HAP-1 (cell line): ENCODE measurements around the gene PSMG1.
"Not testable (repeated sequence)": the region's sequence is repeated elsewhere in the genome, so short reads cannot be mapped to it uniquely, and the experiment has no call there.

Experiments used
- DNase-seq, 2 experiments: peaks; one replicate each; pipeline ENCODE4 v3.0.0-alpha.2; 2016 to 2020; ENCODE audit warnings: low spot score in 2 of 2
- H3K27me3 ChIP-seq: fragments of 250-450 bp; sonication (Bioruptor Pico); 2 replicates; pipeline ENCODE4 v1.5.1; 2020; ENCODE audit warnings: low read depth, mild to moderate bottlenecking, moderate library complexity
- H3K36me3 ChIP-seq: fragments of 250-450 bp; sonication (Bioruptor Pico); replicated peaks from 2 replicates; pipeline ENCODE4 v1.5.1; 2020; ENCODE audit warnings: mild to moderate bottlenecking
- H3K4me1 ChIP-seq: fragments of 250-450 bp; sonication (Bioruptor Pico); 2 replicates; pipeline ENCODE4 v1.5.1; 2020; ENCODE audit warnings: mild to moderate bottlenecking
- H3K4me3 ChIP-seq: fragments of 250-450 bp; sonication (Bioruptor Pico); 2 replicates; pipeline ENCODE4 v1.5.1; 2020; ENCODE audit warnings: mild to moderate bottlenecking, moderate library complexity
- H3K9me3 ChIP-seq: fragments of 250-450 bp; sonication (Bioruptor Pico); 2 replicates; pipeline ENCODE4 v1.5.1; 2020; ENCODE audit warnings: mild to moderate bottlenecking, moderate library complexity
- in situ Hi-C: fragments of 300-500 bp; cut with MboI; formaldehyde crosslinking; loops from 3 replicates; pipeline ENCODE4 v1.14.3; 2020; ENCODE audit warnings: low sequenced_read_pairs, inconsistent platforms, mixed read lengths

PSMG1 gene

DNA sequence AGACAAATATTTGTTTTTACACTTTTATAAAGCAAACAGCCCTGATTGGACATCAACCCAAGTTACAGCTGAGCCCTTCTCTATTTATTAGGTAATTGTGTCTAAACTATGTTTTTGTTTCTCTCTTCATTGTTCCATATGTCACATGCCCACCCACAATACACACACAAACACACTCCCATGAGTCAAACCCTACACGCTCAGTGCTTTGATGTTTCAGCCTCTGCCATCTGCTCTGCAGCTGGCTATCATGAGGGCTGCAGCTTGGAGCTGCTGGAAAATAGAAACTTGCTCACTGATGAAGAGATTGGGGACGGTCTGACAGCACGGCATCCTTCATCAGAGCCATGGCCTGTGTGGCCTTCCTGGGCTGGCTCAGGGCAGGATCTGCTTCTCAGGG lies 41.7 kb downstream of the PSMG1 start:
- no peaks in the 10 kb centered on the region; the same call in 1 of the 2 replicates for H3K27me3 ChIP-seq
- in situ Hi-C loops: loop anchor here (10.0 to 25.0 kb wide), 3 partner anchors 407 to 1429 kb away; no protein-coding TSS in a partner anchor
- H3K4me1 ChIP-seq: no peaks in the 10 kb centered on the region
- no peak overlapping the region for H3K4me3 ChIP-seq
- H3K36me3 ChIP-seq: no peaks in the 10 kb centered on the region
- DNase-seq: no peak
- no peaks in the 10 kb centered on the region for H3K9me3 ChIP-seq

- H3K36me3 ChIP-seq: no peaks in the 10 kb centered on the region
- H3K27me3 ChIP-seq: no peaks in the 10 kb centered on the region
- no peak for DNase-seq
- no peak overlapping the region for H3K4me3 ChIP-seq
- H3K9me3 ChIP-seq: no peaks in the 10 kb centered on the region
- H3K4me1 ChIP-seq: no peaks in the 10 kb centered on the region
- in situ Hi-C loops: loop anchor here (25.0 kb wide), 2 partner anchors 925 to 1425 kb away; no protein-coding TSS in a partner anchor
Measured at GRCh38 chr21:39137248-39138178, 45.7 kb downstream of the PSMG1 start.

DNA sequence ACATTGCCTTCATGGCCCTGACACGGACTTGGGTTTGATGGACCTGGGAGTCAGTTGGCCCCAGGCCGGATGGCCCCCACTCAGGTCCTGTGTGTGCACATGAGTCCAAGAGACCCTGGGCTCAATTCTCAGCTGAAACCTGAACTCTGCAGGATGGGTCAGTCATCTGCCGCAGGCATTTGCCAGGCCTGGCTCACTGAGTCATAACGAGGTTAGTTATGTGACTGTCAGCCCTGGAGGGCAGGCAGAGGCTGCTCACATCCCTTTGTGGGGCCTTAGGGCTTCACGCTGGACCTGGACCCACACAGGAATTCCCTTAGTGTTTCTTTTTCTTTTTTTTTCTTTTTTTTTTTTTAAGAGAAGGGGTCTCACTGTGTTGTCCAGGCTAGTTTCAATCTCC lies 46.5 kb downstream of the PSMG1 start:
- Histone ChIP-seq H3K4me3 (no peak overlapping the region), H3K9me3 (no peaks in the 10 kb centered on the region), H3K36me3 (no peaks in the 10 kb centered on the region), H3K4me1 (no peaks in the 10 kb centered on the region), H3K27me3 (no peaks in the 10 kb centered on the region)
- in situ Hi-C loops: loop anchor here (25.0 kb wide), 2 partner anchors 924 to 1424 kb away; no protein-coding TSS in a partner anchor
- no peak for DNase-seq

DNA sequence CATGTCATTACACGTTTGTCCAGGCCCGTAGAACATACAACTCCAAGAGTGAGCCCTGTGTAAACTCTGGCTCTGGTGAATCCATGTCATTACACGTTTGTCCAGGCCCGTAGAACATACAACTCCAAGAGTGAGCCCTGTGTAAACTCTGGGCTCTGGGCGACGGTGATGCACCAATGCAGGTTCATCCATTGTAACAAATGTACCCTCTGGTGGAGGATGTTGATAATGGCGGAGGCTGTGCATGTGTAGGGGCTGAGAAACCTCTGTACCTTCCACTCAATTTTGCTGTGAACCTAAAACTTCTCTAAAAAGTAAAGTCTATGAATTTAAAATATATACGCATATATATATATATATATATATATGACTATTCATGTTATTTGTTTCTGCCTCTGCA lies 47.1 kb downstream of the PSMG1 start:
- peak in 1 of 2 experiments; percentile 30 for DNase-seq
- not testable (repeated sequence) for H3K36me3 ChIP-seq, H3K9me3 ChIP-seq, H3K27me3 ChIP-seq, H3K4me3 ChIP-seq, H3K4me1 ChIP-seq
- in situ Hi-C loops: loop anchor here (25.0 kb wide), 2 partner anchors 924 to 1424 kb away; no protein-coding TSS in a partner anchor

- Histone ChIP-seq H3K4me3 (no peak overlapping the region), H3K4me1 (no peaks in the 10 kb centered on the region)
- in situ Hi-C loops: loop anchor here (25.0 kb wide), 2 partner anchors 922 to 1422 kb away; no protein-coding TSS in a partner anchor
Measured at GRCh38 chr21:39134288-39134810, 48.9 kb downstream of the PSMG1 start.

GRCh38 chr21:39132248-39132647 lies 51.0 kb downstream of the PSMG1 start:
- H3K27me3 ChIP-seq: 0 out of 2 replicates have a peak, but pooled peaks cover 6% of the 10 kb centered on the region
- in situ Hi-C loops: loop anchor here (25.0 kb wide), 2 partner anchors 920 to 1420 kb away; no protein-coding TSS in a partner anchor

More at GRCh38 chr21:39134288-39134810, 48.9 kb downstream of the PSMG1 start:
- Histone ChIP-seq H3K9me3 (no peaks in the 10 kb centered on the region), H3K36me3 (no peaks in the 10 kb centered on the region), H3K27me3 (0 out of 2 replicates have a peak, but pooled peaks cover under 1% of the 10 kb centered on the region)
- DNase-seq: no peak

DNA sequence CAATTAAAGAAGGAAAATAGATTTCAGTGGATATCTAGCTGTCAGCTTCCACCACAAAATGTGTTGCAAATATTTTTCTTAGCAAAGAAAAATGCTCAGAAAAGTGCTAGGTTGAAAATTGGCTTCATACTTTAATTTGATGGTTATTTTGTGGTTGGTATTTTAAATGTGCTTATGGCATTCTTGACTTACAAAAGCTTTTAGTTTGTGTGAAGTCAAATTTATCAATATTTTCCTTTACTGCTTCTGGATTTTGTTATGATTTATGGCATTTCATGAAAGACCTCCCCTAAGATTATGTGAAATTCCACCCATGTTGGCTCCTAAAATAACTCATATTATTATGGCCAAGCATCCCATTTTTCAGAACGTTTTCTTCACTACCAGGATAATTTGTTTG lies 51.5 kb downstream of the PSMG1 start:
- H3K4me1 ChIP-seq: no peaks in the 10 kb centered on the region
- DNase-seq: no peak
- no peaks in the 10 kb centered on the region for H3K9me3 ChIP-seq
- 0 out of 2 replicates have a peak, but pooled peaks cover 6% of the 10 kb centered on the region for H3K27me3 ChIP-seq
- H3K36me3 ChIP-seq: no peaks in the 10 kb centered on the region
- no peak overlapping the region for H3K4me3 ChIP-seq
- in situ Hi-C loops: loop anchor here (25.0 kb wide), 2 partner anchors 919 to 1419 kb away; no protein-coding TSS in a partner anchor

More at GRCh38 chr21:39132248-39132647, 51.0 kb downstream of the PSMG1 start:
- no peak overlapping the region for H3K4me3 ChIP-seq
- no peaks in the 10 kb centered on the region for H3K9me3 ChIP-seq
- no peaks in the 10 kb centered on the region for H3K4me1 ChIP-seq
- no peak for DNase-seq
- H3K36me3 ChIP-seq: no peaks in the 10 kb centered on the region

GRCh38 chr21:39127506-39127905 lies 55.7 kb downstream of the PSMG1 start:
- no peak for DNase-seq
- H3K4me3 ChIP-seq: no peak overlapping the region
- in situ Hi-C loops: loop anchor here (25.0 kb wide), 2 partner anchors 915 to 1415 kb away; no protein-coding TSS in a partner anchor

DNA sequence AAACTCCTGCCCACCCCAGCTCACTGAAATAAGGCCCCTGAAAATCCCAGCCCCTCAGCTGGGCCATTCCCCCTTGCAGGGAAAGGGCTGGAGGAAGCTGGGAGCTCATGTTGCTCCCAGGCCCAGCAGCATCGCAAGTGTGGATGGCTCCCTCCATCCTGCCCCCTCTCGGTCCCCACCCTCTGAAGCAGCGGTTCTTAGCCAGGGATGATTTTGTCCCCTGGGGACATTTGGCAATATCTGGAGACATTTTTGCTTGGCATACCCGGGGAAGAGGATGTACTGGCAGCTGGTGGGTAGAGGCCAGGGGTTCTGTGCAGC lies 56.8 kb downstream of the PSMG1 start:
- Histone ChIP-seq H3K36me3 (no peaks in the 10 kb centered on the region), H3K9me3 (no peaks in the 10 kb centered on the region), H3K4me1 (no peaks in the 10 kb centered on the region), H3K27me3 (0 out of 2 replicates have a peak, but pooled peaks cover 6% of the 10 kb centered on the region), H3K4me3 (no peak overlapping the region)
- in situ Hi-C loops: loop anchor here (25.0 kb wide), 2 partner anchors 914 to 1414 kb away; no protein-coding TSS in a partner anchor
- DNase-seq: no peak

More at GRCh38 chr21:39127506-39127905, 55.7 kb downstream of the PSMG1 start:
- Histone ChIP-seq H3K4me1 (no peaks in the 10 kb centered on the region), H3K9me3 (no peaks in the 10 kb centered on the region), H3K27me3 (0 out of 2 replicates have a peak, but pooled peaks cover 6% of the 10 kb centered on the region), H3K36me3 (no peaks in the 10 kb centered on the region)

GRCh38 chr21:39125752-39126485 lies 57.3 kb downstream of the PSMG1 start:
- Histone ChIP-seq H3K27me3 (0 out of 2 replicates have a peak, but pooled peaks cover 6% of the 10 kb centered on the region), H3K4me3 (no peak overlapping the region), H3K36me3 (no peaks in the 10 kb centered on the region), H3K4me1 (no peaks in the 10 kb centered on the region), H3K9me3 (no peaks in the 10 kb centered on the region)
- DNase-seq: peak; percentile 6 to 25
- in situ Hi-C loops: loop anchor here (25.0 kb wide), 2 partner anchors 914 to 1414 kb away; no protein-coding TSS in a partner anchor
